ENCODE results near the gene OR10R2. TPM values are rescaled to one million over a fixed set of nuclear protein-coding genes. Genes with fewer than 3 reads are reported as not detected.

OR10R2 gene
- total RNA-seq, 2 donors from 2014 or later, result not detected

DNA sequence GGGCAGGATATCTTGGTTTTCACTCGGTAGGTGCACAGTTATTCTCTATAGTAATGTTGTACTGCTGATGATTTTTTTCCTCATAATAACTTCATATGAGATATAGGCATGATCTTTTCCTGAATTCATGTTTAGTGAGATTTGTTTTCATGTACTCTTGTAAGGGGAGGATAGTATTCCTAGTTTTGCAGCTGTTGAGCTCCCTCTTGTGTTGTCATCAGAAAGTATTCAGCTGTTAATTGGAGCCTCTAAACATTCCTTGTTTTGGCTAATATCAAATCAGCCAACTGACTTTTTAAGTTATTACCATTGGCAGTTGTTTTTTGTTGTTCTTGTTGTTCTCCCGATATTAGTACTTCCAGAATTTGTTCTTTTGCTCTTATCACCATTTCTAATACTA lies 24.4 kb downstream of the OR10R2 start:
- no peak overlapping the region for H3K4me3 Mint-ChIP-seq
- no peaks in the 10 kb centered on the region for H3K9me3 Mint-ChIP-seq
- no peak for ATAC-seq (replicated peaks in 1 of 2)

GRCh38 chr1:158506369-158506987 lies 34.5 kb downstream of the OR10R2 start:
- peaks cover 13% of the 10 kb centered on the region for H3K27me3 Mint-ChIP-seq (ENCODE audit: low read depth)
- no peak overlapping the region for H3K27ac Mint-ChIP-seq
- no peaks in the 10 kb centered on the region for H3K4me1 Mint-ChIP-seq (ENCODE audit: low read depth)
- DNase-seq (peak; percentile 43 to 47), ATAC-seq (replicated peaks in 1 of 2) (peak; percentile 43 to 59)
- peaks cover 2 to 4% of the 10 kb centered on the region in 2 donors for H3K36me3 Mint-ChIP-seq (ENCODE audit: insufficient read depth in 2 of 2)
- no peak overlapping the region for H3K4me3 Mint-ChIP-seq
- H3K9me3 Mint-ChIP-seq, result no peaks in the 10 kb centered on the region

More for the DNA sequence above, 24.4 kb downstream of the OR10R2 start:
- Mint-ChIP-seq H3K27me3 (ENCODE audit: low read depth) (peaks cover 13% of the 10 kb centered on the region), H3K4me1 (ENCODE audit: low read depth) (no peaks in the 10 kb centered on the region), H3K36me3 (ENCODE audit: insufficient read depth in 2 of 2) (no peaks in the 10 kb centered on the region), H3K27ac (no peak overlapping the region)
- no peak for DNase-seq

GRCh38 chr1:158507511-158507910 lies 35.5 kb downstream of the OR10R2 start:
- no peaks in the 10 kb centered on the region for H3K4me1 Mint-ChIP-seq (ENCODE audit: low read depth)
- ATAC-seq (replicated peaks in 1 of 2), result no peak

GRCh38 chr1:158509471-158510156 lies 37.6 kb downstream of the OR10R2 start:
- Mint-ChIP-seq H3K27ac (no peak overlapping the region), H3K36me3 (ENCODE audit: insufficient read depth in 2 of 2) (peaks cover 0 to 2% of the 10 kb centered on the region in 2 donors), H3K4me1 (ENCODE audit: low read depth) (no peaks in the 10 kb centered on the region), H3K27me3 (ENCODE audit: low read depth) (peaks cover 13% of the 10 kb centered on the region), H3K4me3 (no peak overlapping the region), H3K9me3 (no peaks in the 10 kb centered on the region)
- DNase-seq (no peak), ATAC-seq (replicated peaks in 1 of 2) (no peak)

More at GRCh38 chr1:158507511-158507910, 35.5 kb downstream of the OR10R2 start:
- Mint-ChIP-seq H3K27ac (no peak overlapping the region), H3K27me3 (ENCODE audit: low read depth) (peaks cover 13% of the 10 kb centered on the region), H3K9me3 (no peaks in the 10 kb centered on the region), H3K36me3 (ENCODE audit: insufficient read depth in 2 of 2) (peaks cover 2 to 3% of the 10 kb centered on the region in 2 donors), H3K4me3 (no peak overlapping the region)
- no peak for DNase-seq

DNA sequence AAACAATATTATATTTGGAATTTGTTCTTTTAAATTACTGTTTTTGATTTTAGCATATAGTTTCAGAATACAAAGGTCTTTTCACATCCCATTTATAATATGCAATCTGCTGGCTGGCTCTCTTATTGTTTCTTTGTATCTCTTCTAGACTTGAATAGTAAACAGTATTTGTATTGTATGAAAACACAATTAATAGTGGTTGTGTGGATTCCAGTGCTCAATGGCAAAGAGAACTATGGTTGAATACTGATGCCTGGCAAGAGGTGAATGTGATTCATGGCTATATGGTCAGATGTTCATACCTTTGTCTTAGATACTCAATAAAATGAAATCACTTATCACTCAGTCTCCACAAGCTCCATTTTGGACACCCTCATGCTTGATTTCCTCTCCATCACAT lies 44.9 kb downstream of the OR10R2 start:
- Mint-ChIP-seq H3K36me3 (ENCODE audit: insufficient read depth in 2 of 2) (no peaks in the 10 kb centered on the region), H3K27me3 (ENCODE audit: low read depth) (peaks cover 6% of the 10 kb centered on the region), H3K4me3 (no peak overlapping the region), H3K4me1 (ENCODE audit: low read depth) (no peaks in the 10 kb centered on the region), H3K27ac (no peak overlapping the region), H3K9me3 (no peaks in the 10 kb centered on the region)
- DNase-seq (no peak), ATAC-seq (replicated peaks in 1 of 2) (no peak)

DNA sequence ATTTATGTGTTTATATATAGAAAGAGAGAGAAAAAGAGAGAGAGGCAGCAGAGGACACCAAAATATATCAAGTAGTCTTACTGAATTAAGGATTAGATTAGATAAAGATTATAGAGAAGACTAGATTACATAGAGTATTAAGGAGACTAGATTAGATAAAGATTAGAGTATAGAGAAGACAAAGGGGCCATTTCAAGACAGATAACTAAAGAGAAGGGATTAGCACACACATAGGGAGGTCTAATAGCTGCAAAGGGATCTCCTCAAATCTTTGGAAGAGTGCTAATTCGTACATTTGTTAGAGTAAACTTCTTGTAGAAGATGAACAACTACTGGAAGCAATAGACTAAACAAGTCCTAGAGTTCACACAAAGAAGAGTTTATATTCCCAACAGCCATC lies 48.0 kb downstream of the OR10R2 start:
- no peak for DNase-seq
- H3K27me3 Mint-ChIP-seq (ENCODE audit: low read depth), result peaks cover 23% of the 10 kb centered on the region
- H3K4me3 Mint-ChIP-seq, result no peak overlapping the region
- no peaks in the 10 kb centered on the region for H3K9me3 Mint-ChIP-seq
- ATAC-seq (replicated peaks in 1 of 2), result no peak
- no peaks in the 10 kb centered on the region for H3K4me1 Mint-ChIP-seq (ENCODE audit: low read depth)
- H3K36me3 Mint-ChIP-seq (ENCODE audit: insufficient read depth in 2 of 2), result no peaks in the 10 kb centered on the region
- no peak overlapping the region for H3K27ac Mint-ChIP-seq

GRCh38 chr1:158520955-158521665 lies 49.1 kb downstream of the OR10R2 start:
- peaks cover 24% of the 10 kb centered on the region for H3K27me3 Mint-ChIP-seq (ENCODE audit: low read depth)
- H3K9me3 Mint-ChIP-seq, result no peaks in the 10 kb centered on the region
- no peak for ATAC-seq (replicated peaks in 1 of 2)

DNA sequence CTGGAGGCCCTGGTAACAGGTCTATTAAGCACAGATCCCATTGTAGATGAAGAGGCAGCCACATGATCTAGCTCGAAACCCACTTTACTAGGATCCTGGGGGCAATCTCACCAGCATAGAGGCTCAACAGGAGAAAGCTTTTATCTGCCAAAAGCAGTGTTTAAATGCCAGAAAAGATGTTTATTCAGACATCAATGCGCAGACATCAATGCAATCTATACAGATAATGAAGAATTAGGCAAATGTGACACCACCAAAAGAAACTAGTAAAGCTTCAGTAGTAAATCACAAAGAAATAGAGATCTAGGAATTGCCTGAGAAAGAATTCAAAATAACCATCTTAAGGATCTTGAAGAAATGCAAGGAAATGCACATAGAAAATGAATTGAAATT lies 49.6 kb downstream of the OR10R2 start:
- Mint-ChIP-seq H3K4me1 (ENCODE audit: low read depth) (no peaks in the 10 kb centered on the region), H3K4me3 (no peak overlapping the region), H3K27me3 (ENCODE audit: low read depth) (peaks cover 24% of the 10 kb centered on the region), H3K27ac (no peak overlapping the region), H3K36me3 (ENCODE audit: insufficient read depth in 2 of 2) (no peaks in the 10 kb centered on the region), H3K9me3 (no peaks in the 10 kb centered on the region)
- ATAC-seq (replicated peaks in 1 of 2) (no peak), DNase-seq (no peak)

More at GRCh38 chr1:158520955-158521665, 49.1 kb downstream of the OR10R2 start:
- H3K4me3 Mint-ChIP-seq, result no peak overlapping the region
- H3K27ac Mint-ChIP-seq, result no peak overlapping the region
- no peaks in the 10 kb centered on the region for H3K4me1 Mint-ChIP-seq (ENCODE audit: low read depth)
- DNase-seq, result no peak
- no peaks in the 10 kb centered on the region for H3K36me3 Mint-ChIP-seq (ENCODE audit: insufficient read depth in 2 of 2)

DNA sequence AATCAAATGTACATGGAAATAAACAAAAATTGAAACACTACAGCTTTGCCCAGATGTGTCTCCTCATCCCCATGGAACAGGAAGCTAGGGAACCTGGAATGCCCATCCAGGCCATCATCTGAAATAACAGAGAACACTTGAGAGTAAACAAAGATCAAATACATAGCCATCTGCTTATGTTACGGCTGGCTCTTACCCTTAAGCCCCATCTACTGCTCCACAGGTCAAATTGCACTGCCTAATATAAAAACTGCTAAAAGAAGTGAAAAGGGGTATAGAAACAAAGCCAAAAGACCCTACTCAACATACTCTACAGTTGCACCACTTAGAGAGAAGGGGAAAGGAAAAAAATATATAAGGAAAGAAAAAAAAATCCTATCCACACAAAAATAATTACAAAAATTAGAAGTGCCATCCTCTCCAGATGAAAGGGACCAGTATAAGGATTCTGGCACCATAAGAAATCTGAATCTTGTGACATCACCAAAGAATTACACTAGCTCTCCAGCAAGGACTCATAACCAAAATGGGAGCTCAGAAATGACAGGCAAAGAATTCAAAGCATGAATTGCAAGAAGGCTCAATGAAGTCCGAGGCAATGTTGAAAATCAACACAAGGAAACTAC lies 55.3 kb downstream of the OR10R2 start:
- Mint-ChIP-seq H3K27me3 (ENCODE audit: low read depth) (peaks cover 33% of the 10 kb centered on the region), H3K4me1 (ENCODE audit: low read depth) (no peaks in the 10 kb centered on the region), H3K4me3 (no peak overlapping the region), H3K27ac (no peak overlapping the region), H3K9me3 (no peaks in the 10 kb centered on the region), H3K36me3 (ENCODE audit: insufficient read depth in 2 of 2) (peaks cover 0 to 2% of the 10 kb centered on the region in 2 donors)
- DNase-seq (peak in 1 of 2 donors; percentile 1), ATAC-seq (replicated peaks in 1 of 2) (no peak)

Other genes with a start within 250 kb of the OR10R2 start
- not detected for gene CD1A, start 217.8 kb upstream of the OR10R2 start, total RNA-seq
- under 1 TPM in 1 of 2 donors, not detected in 1; 0.16 TPM for gene CD1C, start 182.3 kb upstream of the OR10R2 start, total RNA-seq
- not detected for gene CD1B, start 140.7 kb upstream of the OR10R2 start, total RNA-seq
- not detected for gene CD1E, start 118.3 kb upstream of the OR10R2 start, total RNA-seq
- gene OR10T2, start 72.8 kb upstream of the OR10R2 start, total RNA-seq, result not detected
- not detected for gene OR10K2, start 46.0 kb upstream of the OR10R2 start, total RNA-seq
- not detected for gene OR10K1, start 10.4 kb upstream of the OR10R2 start, total RNA-seq
- not detected for gene OR6Y1, start 82.2 kb downstream of the OR10R2 start, total RNA-seq
- gene OR6P1, start 98.4 kb downstream of the OR10R2 start, total RNA-seq, result not detected
- gene OR10X1, start 107.7 kb downstream of the OR10R2 start, total RNA-seq, result not detected
- not detected for gene OR10Z1, start 133.0 kb downstream of the OR10R2 start, total RNA-seq
- not detected for gene SPTA1, start 214.5 kb downstream of the OR10R2 start, total RNA-seq
- not detected for gene OR6K2, start 228.4 kb downstream of the OR10R2 start, total RNA-seq
- not detected for gene OR6K3, start 248.5 kb downstream of the OR10R2 start, total RNA-seq

Measured in activated T-cell treated with anti-CD3 and anti-CD28 coated beads, Interleukin-2, amount 50 U/mL, for 72 hours (primary cell).